ENCODE data around the gene HDAC4.

HDAC4 gene

GRCh38 chr2:239064891-239065290, 335.9 kb downstream of the HDAC4 start:
- DNase-seq (ENCODE audit: low spot score), result no peak

GRCh38 chr2:239064253-239064652, 336.6 kb downstream of the HDAC4 start:
- DNase-seq (ENCODE audit: low spot score), result no peak

DNA sequence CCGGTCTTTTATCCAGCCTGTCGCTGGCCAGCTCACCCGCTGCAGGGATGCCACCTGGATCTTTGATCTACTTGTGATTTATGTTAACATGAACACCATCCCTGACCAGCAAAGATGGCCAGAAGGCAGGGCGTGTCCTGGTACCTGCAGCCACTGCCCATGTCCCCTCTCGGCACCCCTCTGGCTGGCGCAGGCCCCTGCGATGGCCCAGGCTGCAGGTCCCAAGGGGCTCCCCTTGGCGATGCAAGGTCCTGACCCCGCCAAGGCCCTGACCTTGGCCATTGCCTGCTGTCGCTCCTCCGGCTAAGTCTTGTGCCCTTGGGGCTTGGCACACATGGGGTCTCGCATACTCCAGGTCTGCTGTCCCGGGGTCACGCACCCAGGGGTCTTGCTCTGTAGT, 338.1 kb downstream of the HDAC4 start:
- DNase-seq (ENCODE audit: low spot score), result no peak

DNA sequence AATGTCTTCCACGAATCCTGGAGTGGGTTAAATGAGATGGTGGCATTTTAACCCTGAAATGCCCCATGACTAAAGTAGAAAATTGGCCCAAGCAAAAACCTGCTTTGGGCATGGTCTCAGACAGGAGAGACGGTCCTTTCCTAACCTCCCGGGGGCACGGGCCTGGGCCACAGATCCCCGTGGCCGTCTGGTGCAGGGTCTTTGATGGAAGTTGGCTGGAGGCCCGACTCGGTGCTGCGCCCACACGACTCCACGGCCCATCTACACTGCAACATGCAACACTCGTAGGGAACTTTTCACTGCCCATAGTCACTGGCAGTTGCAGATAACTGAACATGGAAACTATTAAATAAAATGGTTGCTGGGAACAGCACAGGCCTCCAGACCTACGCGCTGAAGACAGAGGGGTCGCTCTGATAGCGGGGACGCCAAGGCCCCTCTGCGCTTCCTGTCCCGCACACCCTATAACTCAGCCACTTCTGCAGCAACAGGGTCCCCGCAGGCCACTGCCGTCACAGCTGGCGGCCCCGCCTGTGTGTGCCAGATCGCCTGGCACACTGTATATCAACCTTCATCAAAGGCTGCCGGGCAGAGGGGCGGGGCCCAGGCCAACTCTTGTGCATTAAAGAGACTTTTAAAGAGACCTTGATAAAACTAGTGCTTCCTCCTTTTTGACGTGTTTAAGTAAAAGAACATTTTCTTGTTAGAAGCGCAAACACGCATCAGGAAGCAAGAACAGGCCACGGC, 338.8 kb downstream of the HDAC4 start:
- no peak for DNase-seq (ENCODE audit: low spot score)

- no peak for DNase-seq (ENCODE audit: low spot score)
Measured at GRCh38 chr2:239061121-239061666, 339.6 kb downstream of the HDAC4 start.

DNA sequence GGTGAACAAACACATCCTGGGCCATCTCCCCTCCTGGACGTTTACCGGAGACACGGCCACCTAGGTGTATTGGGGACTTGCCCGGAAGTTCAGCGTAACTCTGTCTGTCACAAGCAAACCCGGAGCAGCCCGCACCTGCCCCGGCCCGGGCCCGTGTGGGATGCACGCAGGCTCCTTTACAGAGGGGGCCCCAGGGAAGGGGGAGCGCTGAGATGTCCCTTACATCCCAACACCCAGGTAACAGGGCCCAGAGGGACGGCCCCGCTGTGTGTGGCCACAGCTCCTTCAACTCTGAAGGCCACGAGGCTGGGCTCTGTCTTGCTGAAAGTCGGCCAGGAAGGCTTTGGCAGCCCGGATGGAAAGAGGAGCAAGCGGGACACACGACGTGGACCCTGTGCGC, 340.1 kb downstream of the HDAC4 start:
- no peak for DNase-seq (ENCODE audit: low spot score)

DNA sequence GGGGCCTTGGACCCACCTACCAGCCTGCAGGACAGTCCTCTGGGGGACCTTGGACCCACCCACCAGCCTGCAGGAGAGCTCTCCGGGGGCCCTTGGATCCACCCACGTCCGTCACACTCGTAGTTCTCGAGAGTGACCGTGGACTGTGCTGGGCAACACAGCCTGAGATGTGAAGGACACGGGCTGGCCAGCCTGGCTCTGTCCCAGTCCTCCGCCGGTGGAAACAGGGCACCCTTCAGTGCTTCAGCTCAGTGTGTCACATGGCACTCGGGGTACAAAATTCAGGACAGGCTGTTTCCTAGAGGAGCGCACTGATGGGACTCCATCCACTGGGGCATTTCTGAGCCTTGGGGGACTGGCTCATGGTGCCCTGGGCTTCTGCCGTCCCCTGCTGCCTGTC, 341.0 kb downstream of the HDAC4 start:
- DNase-seq (ENCODE audit: low spot score), result no peak

DNA sequence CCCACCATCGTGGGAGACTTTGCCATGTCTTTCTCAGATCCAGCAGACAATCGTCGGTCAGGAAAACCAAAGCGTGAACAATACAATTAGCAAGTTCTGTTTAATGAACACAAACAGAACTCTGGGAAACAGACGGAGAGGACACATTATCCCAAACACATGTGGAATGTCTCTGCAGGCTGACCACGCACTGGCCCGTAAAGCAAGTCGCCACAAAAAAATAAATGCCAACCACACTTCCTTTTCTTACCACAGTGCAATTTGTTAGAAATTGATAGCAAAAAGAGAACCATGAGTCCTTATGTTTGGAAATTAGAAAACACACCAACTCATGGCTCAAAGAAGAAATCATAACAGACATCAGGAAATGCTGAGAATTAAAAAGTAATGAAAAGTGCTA, 342.1 kb downstream of the HDAC4 start:
- DNase-seq (ENCODE audit: low spot score), result no peak

DNA sequence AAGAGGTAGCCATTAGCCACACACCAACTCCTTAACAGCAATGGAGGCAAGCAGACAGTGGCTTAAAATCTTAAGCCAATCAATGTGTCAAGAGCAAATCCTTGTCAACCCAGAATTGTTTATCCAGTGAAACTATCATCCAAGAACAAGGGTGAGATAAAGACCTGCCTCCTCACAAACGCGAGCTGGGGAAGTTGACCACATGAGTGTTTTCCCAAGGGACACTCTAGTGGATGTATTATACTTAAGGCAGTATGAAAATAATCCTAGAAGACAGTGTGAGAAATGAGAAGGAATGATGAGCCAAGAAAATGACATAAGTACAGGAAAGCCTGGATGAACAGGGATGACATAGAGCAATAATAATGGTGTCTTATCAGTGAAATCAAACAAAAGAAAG, 343.3 kb downstream of the HDAC4 start:
- no peak for DNase-seq (ENCODE audit: low spot score)

DNA sequence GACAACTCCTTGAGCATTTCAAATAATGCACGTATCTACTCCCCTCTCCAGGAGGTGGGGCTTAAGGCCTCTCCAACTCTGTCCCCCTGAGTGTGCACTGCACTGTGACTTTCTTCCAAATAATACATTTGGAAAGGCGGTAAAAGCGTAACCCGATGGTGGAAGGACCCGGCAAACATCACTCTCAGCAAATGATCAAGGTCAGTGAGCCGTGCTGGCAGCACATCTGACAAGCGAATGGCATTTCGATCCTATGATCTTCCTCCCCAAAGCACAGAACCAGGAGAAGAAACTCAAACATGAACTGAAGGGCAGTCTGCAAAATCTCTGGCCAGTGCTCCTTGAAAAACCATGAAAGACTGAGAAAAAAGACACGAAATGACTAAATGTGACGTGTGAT, 344.2 kb downstream of the HDAC4 start:
- no peak for DNase-seq (ENCODE audit: low spot score)

GRCh38 chr2:239055756-239056493, 344.9 kb downstream of the HDAC4 start:
- DNase-seq (ENCODE audit: low spot score), result no peak

DNA sequence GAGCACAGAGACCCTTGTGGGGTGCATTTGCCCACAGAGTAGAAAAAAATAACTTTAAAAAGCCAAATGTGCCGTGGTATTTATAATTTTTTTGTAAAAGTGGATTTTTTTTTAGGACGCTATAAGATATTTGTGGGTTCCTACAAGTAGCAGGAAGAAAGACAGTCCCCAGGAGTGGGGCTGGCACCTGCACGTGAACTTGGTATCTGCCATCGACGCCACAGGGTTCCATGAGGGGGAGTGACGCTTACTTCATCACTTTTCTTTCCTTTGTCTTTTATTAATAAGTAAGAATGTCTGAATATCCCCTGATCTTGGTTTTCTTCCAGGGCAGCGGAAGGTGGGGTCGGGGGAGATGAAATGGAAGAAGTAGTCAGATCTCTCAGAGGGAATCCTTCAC, 345.9 kb downstream of the HDAC4 start:
- no peak for DNase-seq (ENCODE audit: low spot score)

- no peak for DNase-seq (ENCODE audit: low spot score)
Measured at GRCh38 chr2:239053801-239054503, 346.9 kb downstream of the HDAC4 start.

- DNase-seq (ENCODE audit: low spot score), result no peak
Measured at GRCh38 chr2:239052798-239053665, 347.8 kb downstream of the HDAC4 start.

DNA sequence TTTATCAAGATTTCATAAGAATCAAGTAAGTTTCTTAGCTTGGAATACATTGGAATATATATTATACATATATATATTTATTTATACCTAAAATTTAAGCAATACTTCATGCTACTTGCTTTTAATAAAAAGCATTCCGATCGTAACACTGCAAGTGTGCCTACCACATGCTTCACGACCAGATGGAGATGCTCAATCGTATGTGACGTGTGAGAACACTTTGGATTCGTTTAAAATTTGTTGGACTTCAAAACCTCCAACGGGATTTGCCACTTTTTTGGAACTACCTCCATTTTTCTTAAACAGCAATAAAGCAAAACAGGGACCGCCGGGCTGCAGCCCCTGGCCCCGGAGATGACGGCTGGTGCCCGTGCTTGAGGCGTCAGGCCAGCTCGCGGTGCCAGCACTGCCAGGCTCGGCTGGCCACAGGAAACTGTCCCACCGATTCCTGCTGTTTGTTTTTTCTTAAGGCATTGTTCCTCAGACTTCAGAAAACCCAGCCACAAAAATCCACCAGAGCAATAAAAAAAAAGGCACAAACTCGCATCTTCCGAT, 348.9 kb downstream of the HDAC4 start:
- no peak for DNase-seq (ENCODE audit: low spot score)

DNA sequence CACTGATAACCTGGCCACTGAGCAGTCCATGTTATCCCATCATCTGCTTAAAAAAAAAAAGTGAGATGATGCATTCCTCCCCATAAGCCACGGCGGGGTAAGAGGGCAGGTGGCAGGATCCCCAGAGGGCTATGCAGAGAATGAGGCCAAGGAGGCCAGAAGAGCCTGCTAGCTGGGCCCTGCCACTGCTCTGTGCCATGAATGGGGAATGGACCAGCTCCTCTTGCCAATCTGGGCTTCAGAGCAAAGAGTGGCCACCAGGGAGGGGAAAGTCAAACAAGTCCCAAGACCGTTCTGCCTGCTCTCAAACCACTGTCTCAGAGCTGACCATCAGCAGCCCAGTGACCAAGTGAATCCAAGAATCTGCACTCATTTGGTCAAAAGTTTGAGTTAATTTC, 350.6 kb downstream of the HDAC4 start:
- DNase-seq (ENCODE audit: low spot score), result no peak

DNA sequence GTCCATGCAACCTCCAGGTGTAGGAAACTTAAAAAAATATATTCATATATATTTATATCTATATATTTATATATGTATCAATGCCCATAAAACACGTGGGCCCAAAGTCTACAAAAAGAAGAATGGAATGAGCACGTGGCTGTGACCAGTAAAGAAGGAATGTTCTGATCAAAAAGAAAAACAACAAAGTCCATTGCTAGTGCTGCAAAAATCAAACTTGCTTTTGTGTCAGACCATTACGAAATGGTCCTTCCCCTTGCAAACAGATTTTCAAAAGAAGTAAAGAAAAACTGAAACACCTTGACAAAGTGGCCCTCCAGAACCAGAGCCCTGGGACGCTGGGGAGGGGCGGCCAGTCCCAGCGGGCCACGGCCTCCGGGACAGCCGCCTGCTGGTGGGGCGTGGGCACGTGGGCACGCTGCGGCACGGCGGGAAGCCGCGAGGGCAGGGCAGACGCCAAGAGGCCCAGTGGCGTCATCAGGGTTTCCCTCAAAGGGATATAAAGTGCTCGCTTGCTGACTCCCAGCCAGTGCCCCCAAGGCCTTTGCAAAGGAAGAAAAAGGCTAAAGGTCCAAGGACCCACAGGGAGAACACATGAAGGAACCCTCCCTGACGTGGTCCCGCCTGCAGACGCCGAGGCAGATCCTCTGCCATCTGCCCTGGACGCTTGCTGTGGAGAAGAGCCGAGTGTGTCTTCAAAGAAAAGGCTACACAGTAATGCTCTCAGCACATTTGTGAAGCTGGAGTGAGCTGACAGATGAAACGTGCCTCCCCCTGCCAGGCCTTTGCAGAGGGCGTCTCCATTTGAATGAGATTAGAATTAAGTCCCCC, 351.2 kb downstream of the HDAC4 start:
- DNase-seq (ENCODE audit: low spot score), result no peak

DNA sequence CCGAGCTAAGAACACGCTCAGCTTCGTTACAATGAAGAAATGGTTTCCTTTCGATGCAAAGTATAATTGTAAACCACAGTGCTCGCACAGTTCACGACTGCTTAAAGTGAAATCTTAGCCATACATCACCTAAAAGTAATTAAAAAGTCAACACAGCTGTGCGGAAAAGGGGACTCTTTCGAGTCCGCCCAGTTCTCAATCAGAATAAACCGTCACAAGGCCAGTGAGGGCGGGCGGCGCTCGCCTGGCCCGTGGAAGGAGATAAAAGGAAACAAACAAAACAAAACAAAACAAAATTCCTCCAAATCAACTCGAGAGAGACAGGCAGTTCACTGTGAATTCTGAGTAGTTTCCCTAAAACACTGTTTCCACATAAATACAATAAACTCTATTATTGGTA, 352.1 kb downstream of the HDAC4 start:
- no peak for DNase-seq (ENCODE audit: low spot score)

DNA sequence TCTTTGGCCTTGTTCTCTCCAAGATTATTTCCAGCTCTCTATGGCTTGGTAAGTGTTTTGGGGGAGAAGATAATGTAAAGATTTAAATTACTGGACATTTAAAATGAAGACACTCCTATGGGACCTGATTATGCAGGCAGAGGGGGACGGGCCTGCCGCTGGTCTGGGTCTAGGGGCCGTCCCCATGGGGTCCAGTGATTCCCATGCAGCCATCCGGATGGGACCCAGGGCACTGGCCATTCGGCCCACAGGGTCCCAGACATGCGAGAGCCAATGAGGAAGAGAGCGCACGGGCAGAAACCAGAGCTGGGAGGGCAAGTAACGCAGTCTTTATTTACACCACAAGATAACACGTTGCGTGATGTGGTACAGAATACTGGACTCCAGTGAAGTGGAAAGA, 353.0 kb downstream of the HDAC4 start:
- no peak for DNase-seq (ENCODE audit: low spot score)

DNA sequence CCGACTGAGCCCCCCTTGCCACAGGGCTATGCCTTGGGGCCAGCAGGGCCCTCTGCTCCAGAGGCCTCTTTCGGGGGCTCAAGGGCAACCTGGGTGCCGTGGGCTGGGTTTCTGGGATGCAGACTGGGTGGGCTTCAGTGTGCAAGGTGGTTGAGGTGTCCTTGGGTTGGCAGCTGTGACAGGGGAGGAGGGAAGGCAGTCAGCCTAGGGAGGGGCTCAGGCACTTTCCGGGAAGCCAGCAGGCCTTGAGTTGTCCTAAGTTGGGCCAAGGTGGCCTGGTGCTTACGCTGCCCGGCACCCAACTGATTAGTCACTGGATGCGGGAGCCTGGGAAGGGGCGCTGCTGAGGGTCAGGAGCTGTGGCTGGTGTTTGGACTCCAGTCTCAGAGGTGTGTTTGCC, 353.4 kb downstream of the HDAC4 start:
- no peak for DNase-seq (ENCODE audit: low spot score)

DNA sequence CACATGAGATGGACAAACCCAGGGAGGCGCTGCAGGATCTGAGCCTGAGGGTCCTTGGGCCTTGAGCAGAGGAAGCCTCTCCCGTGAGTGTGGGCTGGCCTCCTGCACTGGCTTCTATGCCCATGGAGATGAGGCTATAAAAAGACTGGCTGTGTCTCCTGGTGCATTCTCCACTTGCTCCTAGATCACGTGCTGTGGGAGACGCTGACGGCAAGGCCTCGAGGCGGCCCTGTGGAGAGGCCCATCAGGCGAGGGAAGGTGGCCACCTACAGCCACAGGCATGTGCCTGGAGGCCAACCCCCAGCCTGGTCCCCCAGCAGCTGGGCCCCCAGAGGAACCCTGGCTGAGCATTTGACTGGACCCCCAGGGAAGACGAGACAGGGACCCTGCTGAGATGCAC, 354.0 kb downstream of the HDAC4 start:
- no peak for DNase-seq (ENCODE audit: low spot score)
